Measurements from ENCODE around the gene AXL.
"Not testable (repeated sequence)": the region's sequence is repeated elsewhere in the genome, so short reads cannot be mapped to it uniquely, and the experiment has no call there.

DNA sequence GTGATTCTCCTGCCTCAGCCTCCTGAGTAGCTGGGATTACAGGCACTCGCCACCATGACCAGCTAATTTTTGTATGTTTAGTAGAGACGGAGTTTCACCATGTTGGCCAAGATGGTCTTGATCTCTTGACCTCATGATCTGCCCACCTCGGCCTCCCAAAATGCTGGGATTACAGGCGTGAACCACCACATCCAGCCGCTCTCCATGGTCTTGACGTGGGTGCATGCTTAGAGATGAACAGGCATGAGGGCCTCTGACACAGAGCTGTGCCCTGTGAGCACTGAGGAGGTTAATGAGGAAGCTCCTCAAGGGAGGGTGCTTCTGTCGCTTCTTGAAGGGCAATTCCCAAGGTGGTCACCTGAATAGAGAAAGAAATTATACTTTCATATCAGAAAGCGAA is 70.8 kb downstream of the AXL start:
- TF ChIP-seq POLR2A, CTCF (IDR thresholded peaks at IDR 0.05): not testable (repeated sequence)
